Endodermal cell (in vitro differentiated cells): Measurements from ENCODE around the gene ACSF2. TPM values are rescaled to one million over a fixed set of nuclear protein-coding genes. Genes with fewer than 3 reads are reported as not detected.
A peak's percentile ranks its signal among the peaks of the same experiment; 100 is the strongest.

Source experiments
- DNase-seq: peaks from one replicate; pipeline ENCODE4 v3.0.0-alpha.2; 2017
- H3K27ac ChIP-seq: 2 replicates; pipeline ENCODE4 v1.5.1; 2013; ENCODE audit warnings: mild to moderate bottlenecking, low read depth, low read length, moderate library complexity
- H3K27me3 ChIP-seq: 2 replicates; pipeline ENCODE4 v1.6.1; 2013; ENCODE audit warnings: mild to moderate bottlenecking, low read length, moderate library complexity; ENCODE audit not compliant: insufficient read depth, control insufficient read depth, poor library complexity, severe bottlenecking
- H3K36me3 ChIP-seq: 2 replicates; pipeline ENCODE4 v1.7.0; 2013; ENCODE audit warnings: mild to moderate bottlenecking, low read length, moderate library complexity; ENCODE audit not compliant: control insufficient read depth, insufficient read depth
- H3K4me1 ChIP-seq: one replicate; pipeline ENCODE4 v1.7.0; 2013; ENCODE audit warnings: low read length; ENCODE audit not compliant: control insufficient read depth, insufficient read depth
- H3K4me3 ChIP-seq: 2 replicates; pipeline ENCODE4 v1.5.1; 2013; ENCODE audit warnings: mild to moderate bottlenecking, low read length, moderate library complexity
- H3K9ac ChIP-seq: 2 replicates; pipeline ENCODE4 v1.6.1; 2013; ENCODE audit warnings: mild to moderate bottlenecking, low read length, moderate library complexity; ENCODE audit not compliant: poor library complexity, severe bottlenecking; ENCODE audit errors: extremely low read depth
- H3K9me3 ChIP-seq: 2 replicates; pipeline ENCODE4 v1.6.1; 2013; ENCODE audit warnings: mild to moderate bottlenecking, low read length, moderate library complexity; ENCODE audit not compliant: control insufficient read depth
- H3K27ac Mint-ChIP-seq: 2 replicates; pipeline ENCODE4 v1.8.0; 2020; ENCODE audit warnings: mixed read lengths
- H3K27me3 Mint-ChIP-seq: 2 replicates; pipeline ENCODE4 v1.8.0; 2021; ENCODE audit warnings: mild to moderate bottlenecking, mixed read lengths; ENCODE audit not compliant: insufficient read depth
- H3K36me3 Mint-ChIP-seq: 2 replicates; pipeline ENCODE4 v1.8.0; 2020; ENCODE audit warnings: low read depth, mixed read lengths
- H3K4me1 Mint-ChIP-seq: 2 replicates; pipeline ENCODE4 v1.8.0; 2020; ENCODE audit warnings: mixed read lengths
- H3K4me3 Mint-ChIP-seq: 2 replicates; pipeline ENCODE4 v1.8.0; 2020; ENCODE audit warnings: mild to moderate bottlenecking, moderate library complexity, mixed read lengths
- H3K9me3 Mint-ChIP-seq: 2 replicates; pipeline ENCODE4 v1.8.0; 2020; ENCODE audit warnings: mild to moderate bottlenecking, mixed read lengths
- CTCF ChIP-seq: fragments of 200-600 bp; sonication (generic); conservative IDR thresholded peaks from 2 replicates; pipeline ENCODE4 v1.5.0; 2021; ENCODE audit warnings: antibody characterized with exemption, mild to moderate bottlenecking
- WGBS, 2 experiments: methylation state at CpG; one replicate each; pipeline versions ENCODE4 v1.1.5 to v1.1.7; 2013; ENCODE audit warnings: missing lambda C conversion rate in 2 of 2, mixed read lengths in 1 of 2; ENCODE audit not compliant: insufficient coverage in 1 of 2, insufficient read length in 1 of 2; 5-methylcytosine and 5-hydroxymethylcytosine counted together
- total RNA-seq, 2 donors: library from RNA; stranded (reverse); fragmentation: NEBNext Ultra II Directional in 1 of 2; extraction: Animal tissue kit (Norgen Biotek cat#: 25700) in 1 of 2; gene quantifications; 2 replicates in 1 of 2; 3 replicates in 1 of 2; pipeline ENCODE4 v1.2.1, GENCODE V29; 2021

The ACSF2 gene
- total RNA-seq, 2 donors from 2014 or later, result 61.7 to 76.5 TPM

GRCh38 chr17:50506298-50506697 lies 80.3 kb downstream of the ACSF2 start:
- Histone ChIP-seq H3K9me3 (no peaks in the 10 kb centered on the region), H3K27me3 (peaks cover 11% of the 10 kb centered on the region), H3K9ac (no peak overlapping the region), H3K27ac (no peak overlapping the region), H3K4me3 (no peak overlapping the region), H3K36me3 (no peaks in the 10 kb centered on the region), H3K4me1 (no peaks in the 10 kb centered on the region)
- no peak for TF ChIP-seq CTCF
- H3K27ac Mint-ChIP-seq, result no peak overlapping the region
- H3K4me1 Mint-ChIP-seq, result peaks cover 16% of the 10 kb centered on the region
- H3K4me3 Mint-ChIP-seq, result no peak overlapping the region
- 91% methylated on average over 7 of the region's 7 CpGs for WGBS, 2 experiments
- no peaks in the 10 kb centered on the region for H3K9me3 Mint-ChIP-seq
- peak; percentile 37 for DNase-seq
- no peaks in the 10 kb centered on the region for H3K36me3 Mint-ChIP-seq
- H3K27me3 Mint-ChIP-seq, result peaks cover 14% of the 10 kb centered on the region

- peak within 1 kb of the TSS; percentile 20 for H3K9ac ChIP-seq
- no peaks in the 10 kb centered on the region for H3K4me1 ChIP-seq
- H3K27ac Mint-ChIP-seq, result peak within 1 kb of the TSS; percentile 90
- no peaks in the 10 kb centered on the region for H3K9me3 Mint-ChIP-seq
- peak; percentile 93 for DNase-seq
- no peak within 1 kb of the TSS for H3K27ac ChIP-seq
- H3K36me3 Mint-ChIP-seq, result no peaks in the 10 kb centered on the region
- H3K9me3 ChIP-seq, result no peaks in the 10 kb centered on the region
- peaks cover 18% of the 10 kb centered on the region for H3K27me3 Mint-ChIP-seq
- peaks cover 11% of the 10 kb centered on the region for H3K27me3 ChIP-seq
- H3K4me3 ChIP-seq, result peak within 1 kb of the TSS; percentile 80
- H3K4me3 Mint-ChIP-seq, result peak within 1 kb of the TSS; percentile 83
- no peaks in the 10 kb centered on the region for H3K36me3 ChIP-seq
- WGBS, 2 experiments, result 14 to 26% methylated on average over 16 to 66 of the region's 66 CpGs
- peaks cover 16% of the 10 kb centered on the region for H3K4me1 Mint-ChIP-seq
- peak; percentile 30 for TF ChIP-seq CTCF
Measured at GRCh38 chr17:50507871-50508572, 82.0 kb downstream of the ACSF2 start, which contains the start of gene MYCBPAP. Gene MYCBPAP (plus strand): TSS chr17:50508439. CDS start chr17:50508675, 236 bp downstream.

GRCh38 chr17:50508573-50509460 lies 82.8 kb downstream of the ACSF2 start:
- Histone ChIP-seq H3K4me1 (no peaks in the 10 kb centered on the region), H3K27me3 (peaks cover 11% of the 10 kb centered on the region), H3K4me3 (peak overlapping the region; percentile 80), H3K9me3 (no peaks in the 10 kb centered on the region), H3K9ac (no peak overlapping the region), H3K36me3 (no peaks in the 10 kb centered on the region), H3K27ac (no peak overlapping the region)
- WGBS, 2 experiments, result 33 to 61% methylated on average over 9 to 32 of the region's 32 CpGs
- no peak for TF ChIP-seq CTCF
- Mint-ChIP-seq H3K9me3 (no peaks in the 10 kb centered on the region), H3K4me3 (peak overlapping the region; percentile 83), H3K27me3 (peaks cover 18% of the 10 kb centered on the region), H3K36me3 (no peaks in the 10 kb centered on the region), H3K27ac (peak overlapping the region; percentile 90), H3K4me1 (peaks cover 13% of the 10 kb centered on the region)
- DNase-seq, result no peak
